GM19468 (cell line): ENCODE results near the gene SDHB.

Experiments
- ATAC-seq: cut with Tn5 transposase; IDR thresholded peaks from one replicate; pipeline ENCODE4 v1.9.1; 2021; ENCODE audit warnings: mild to moderate bottlenecking, moderate library complexity, moderate number of reproducible peaks; ENCODE audit not compliant: unreplicated experiment; ENCODE audit errors: extremely low read depth

The SDHB gene

GRCh38 chr1:17053685-17054410 lies at the start of gene SDHB:
Gene SDHB (minus strand): TSS chr1:17054032. CDS start chr1:17054019, 13 bp downstream.
- peak; percentile 94 for ATAC-seq

GRCh38 chr1:17102232-17102631 lies 48.4 kb upstream of the SDHB start:
- no peak for ATAC-seq

GRCh38 chr1:17101261-17101660 lies 47.4 kb upstream of the SDHB start:
- ATAC-seq: no peak

- no peak for ATAC-seq
Observed at GRCh38 chr1:17099616-17100340, 45.9 kb upstream of the SDHB start.

GRCh38 chr1:17098446-17099317 lies 44.9 kb upstream of the SDHB start:
- ATAC-seq: no peak

GRCh38 chr1:17097787-17098186 lies 44.0 kb upstream of the SDHB start:
- no peak for ATAC-seq

- no peak for ATAC-seq
Observed at GRCh38 chr1:17097147-17097546, 43.3 kb upstream of the SDHB start.

GRCh38 chr1:17096584-17096983 lies 42.8 kb upstream of the SDHB start:
- ATAC-seq: no peak

GRCh38 chr1:17095141-17095540 lies 41.3 kb upstream of the SDHB start:
- ATAC-seq: no peak

GRCh38 chr1:17094664-17095063 lies 40.8 kb upstream of the SDHB start:
- ATAC-seq: no peak

GRCh38 chr1:17093822-17094393 lies 40.1 kb upstream of the SDHB start:
- no peak for ATAC-seq

- no peak for ATAC-seq
Observed at GRCh38 chr1:17091252-17091651, 37.4 kb upstream of the SDHB start.

- ATAC-seq: no peak
Observed at GRCh38 chr1:17089506-17089905, 35.7 kb upstream of the SDHB start.

GRCh38 chr1:17086751-17087150 lies 32.9 kb upstream of the SDHB start:
- no peak for ATAC-seq

GRCh38 chr1:17084787-17085186 lies 31.0 kb upstream of the SDHB start:
- no peak for ATAC-seq

GRCh38 chr1:17082761-17083160 lies 28.9 kb upstream of the SDHB start:
- ATAC-seq: no peak

GRCh38 chr1:17081439-17081838 lies 27.6 kb upstream of the SDHB start:
- ATAC-seq: no peak

GRCh38 chr1:17080880-17081279 lies 27.0 kb upstream of the SDHB start:
- no peak for ATAC-seq

- no peak for ATAC-seq
Observed at GRCh38 chr1:17080085-17080759, 26.4 kb upstream of the SDHB start.
